Testis (tissue), 3 donors: ENCODE data around the gene ADAMTS6. TPM values are rescaled to one million over a fixed set of nuclear protein-coding genes. Genes with fewer than 3 reads are reported as not detected.

Experiments
- DNase-seq: peaks from one replicate; pipeline ENCODE4 v3.0.0-alpha.2; 2019
- H3K27ac ChIP-seq, 2 donors: fragments of 200-600 bp; sonication (generic); one replicate each; pipeline ENCODE4 v1.5.1; 2019
- H3K27me3 ChIP-seq: fragments of 200-600 bp; sonication (generic); one replicate; pipeline ENCODE4 v1.5.1; 2019
- H3K36me3 ChIP-seq: fragments of 200-600 bp; sonication (generic); one replicate; pipeline ENCODE4 v1.5.1; 2017; ENCODE audit warnings: low read depth; ENCODE audit errors: missing control alignments
- H3K4me1 ChIP-seq: fragments of 200-600 bp; sonication (generic); one replicate; pipeline ENCODE4 v1.5.1; 2019
- H3K4me3 ChIP-seq, 2 donors: fragments of 200-600 bp; sonication (generic); one replicate each; pipeline ENCODE4 v1.5.1; 2017 to 2019
- H3K9me3 ChIP-seq: fragments of 200-600 bp; sonication (generic); one replicate; pipeline ENCODE4 v1.5.1; 2017
- CTCF ChIP-seq, 3 experiments: fragments of 450-650 bp in 2 of 3; fragments of 200-600 bp in 1 of 3; sonication (generic) in 1 of 3; IDR thresholded peaks; one replicate each; pipeline ENCODE4 v1.5.1; 2016 to 2019; ENCODE audit warnings: antibody characterized with exemption in 3 of 3, mild to moderate bottlenecking in 2 of 3, moderate library complexity in 1 of 3
- POLR2A ChIP-seq: fragments of 450-650 bp; IDR thresholded peaks from one replicate; pipeline ENCODE4 v1.6.1; 2017; ENCODE audit warnings: antibody characterized with exemption, mild to moderate bottlenecking, moderate library complexity
- WGBS, 2 donors: methylation state at CpG; one replicate each; pipeline ENCODE4 v1.1.5; 2018; 5-methylcytosine and 5-hydroxymethylcytosine counted together
- intact Hi-C: fragments of 100-400 bp; cut with DNase I; formaldehyde crosslinking; loops from one replicate; pipeline ENCODE4 v1.15.1; 2023; ENCODE audit warnings: low total_unique reads
- polyA plus RNA-seq: library from polyadenylated mRNA; stranded (reverse); fragments of 350-450 nt; fragmentation: Illumina TruSeq; extraction: RNeasy Lipid Tissue Mini Kit (QIAGEN cat#74804); gene quantifications from one replicate; pipeline ENCODE4 v1.2.3, GENCODE V29; 2014; ENCODE audit warnings: low read depth, low replicate concordance; ENCODE audit not compliant: insufficient read depth
- total RNA-seq, 2 donors: library from RNA; depleted of rRNA; stranded (reverse); fragments of >200 nt; gene quantifications; one replicate each; pipeline ENCODE4 v1.2.3, GENCODE V29; 2016

Gene ADAMTS6
- total and polyA plus RNA-seq, 3 donors from 2014 or later, result 4.1 to 43.1 (median 25.5) TPM

GRCh38 chr5:65133477-65134110 is 348.1 kb downstream of the ADAMTS6 start:
- no peaks in the 10 kb centered on the region for H3K36me3 ChIP-seq
- TF ChIP-seq POLR2A, result no peak
- TF ChIP-seq CTCF (IDR thresholded peaks at IDR 0.05), result no peak
- H3K4me3 ChIP-seq, result no peak overlapping the region
- DNase-seq, result no peak
- H3K9me3 ChIP-seq, result no peaks in the 10 kb centered on the region
- no peak overlapping the region for H3K27ac ChIP-seq
- intact Hi-C loops, result no loop called here
- H3K4me1 ChIP-seq, result no peaks in the 10 kb centered on the region
- no peaks in the 10 kb centered on the region for H3K27me3 ChIP-seq
- 57 to 61% methylated on average over 2 of the region's 2 CpGs for WGBS, 2 donors

GRCh38 chr5:65132386-65132785 is 349.3 kb downstream of the ADAMTS6 start:
- no peak overlapping the region for H3K4me3 ChIP-seq
- H3K27ac ChIP-seq, result no peak overlapping the region
- no peaks in the 10 kb centered on the region for H3K27me3 ChIP-seq
- WGBS, 2 donors, result 95 to 100% methylated on average over 3 to 4 of the region's 4 CpGs
- DNase-seq, result no peak
- intact Hi-C loops, result no loop called here
- no peaks in the 10 kb centered on the region for H3K4me1 ChIP-seq
- no peaks in the 10 kb centered on the region for H3K36me3 ChIP-seq
- TF ChIP-seq CTCF (IDR thresholded peaks at IDR 0.05) (no peak), POLR2A (no peak)
- no peaks in the 10 kb centered on the region for H3K9me3 ChIP-seq

- H3K36me3 ChIP-seq, result no peaks in the 10 kb centered on the region
- 87 to 91% methylated on average over 6 of the region's 6 CpGs for WGBS, 2 donors
- intact Hi-C loops, result no loop called here
- H3K9me3 ChIP-seq, result no peaks in the 10 kb centered on the region
- no peak overlapping the region for H3K4me3 ChIP-seq
- H3K27ac ChIP-seq, result no peak overlapping the region
- H3K27me3 ChIP-seq, result no peaks in the 10 kb centered on the region
- no peak for DNase-seq
- TF ChIP-seq CTCF (IDR thresholded peaks at IDR 0.05) (no peak), POLR2A (no peak)
- H3K4me1 ChIP-seq, result no peaks in the 10 kb centered on the region
Measured at GRCh38 chr5:65128226-65128625, 353.5 kb downstream of the ADAMTS6 start.

- DNase-seq, result no peak
- Histone ChIP-seq H3K27ac (no peak overlapping the region), H3K27me3 (no peaks in the 10 kb centered on the region), H3K36me3 (no peaks in the 10 kb centered on the region), H3K4me1 (no peaks in the 10 kb centered on the region), H3K4me3 (no peak overlapping the region), H3K9me3 (no peaks in the 10 kb centered on the region)
- TF ChIP-seq POLR2A (no peak), CTCF (IDR thresholded peaks at IDR 0.05) (no peak)
- intact Hi-C loops, result no loop called here
- WGBS, 2 donors, result 69 to 82% methylated on average over 10 of the region's 10 CpGs
Measured at GRCh38 chr5:65127161-65127901, 354.4 kb downstream of the ADAMTS6 start.
